GM13977 (cell line): ENCODE results near the gene ITGB6.
"Not testable (repeated sequence)": the region's sequence is repeated elsewhere in the genome, so short reads cannot be mapped to it uniquely, and the experiment has no call there.

Experiments used
- DNase-seq: peaks from one replicate; pipeline ENCODE4 v3.0.0; 2012; ENCODE audit warnings: low spot score
- CTCF ChIP-seq: IDR thresholded peaks from 2 replicates; pipeline ENCODE4 v1.5.1; 2012; ENCODE audit warnings: mild to moderate bottlenecking, control low read depth; ENCODE audit not compliant: insufficient read depth; ENCODE audit errors: extremely low read depth, missing control alignments
- in situ Hi-C: fragments of 300-500 bp; cut with MboI; formaldehyde crosslinking; loops from one replicate; pipeline ENCODE4 v1.12.0; 2022; ENCODE audit warnings: low sequenced_read_pairs, low pct_unique_long_range_greater_than_20kb, mixed read lengths, inconsistent platforms; ENCODE audit not compliant: unreplicated experiment

The ITGB6 gene

DNA sequence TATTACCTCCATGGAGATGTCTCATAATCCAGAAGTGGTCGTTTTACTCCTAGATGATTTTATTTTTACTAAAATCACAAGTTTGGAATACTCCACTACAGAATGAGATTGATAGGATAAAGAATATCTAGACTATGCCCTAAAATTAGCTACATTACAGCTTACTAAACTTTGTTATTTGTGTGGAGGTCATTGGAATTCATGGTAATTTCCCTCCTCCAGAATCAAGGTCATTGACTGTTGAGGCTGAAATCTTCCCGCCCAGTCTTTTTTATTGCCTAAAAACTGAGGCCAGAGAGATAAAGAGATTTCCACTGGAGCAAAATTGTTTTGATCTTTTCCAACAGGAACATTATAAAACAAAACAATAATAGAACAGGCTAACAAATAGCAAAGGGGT, 35.0 kb downstream of the ITGB6 start:
- no peak for DNase-seq
- TF ChIP-seq CTCF = no peak
- in situ Hi-C loops = no loop called here

DNA sequence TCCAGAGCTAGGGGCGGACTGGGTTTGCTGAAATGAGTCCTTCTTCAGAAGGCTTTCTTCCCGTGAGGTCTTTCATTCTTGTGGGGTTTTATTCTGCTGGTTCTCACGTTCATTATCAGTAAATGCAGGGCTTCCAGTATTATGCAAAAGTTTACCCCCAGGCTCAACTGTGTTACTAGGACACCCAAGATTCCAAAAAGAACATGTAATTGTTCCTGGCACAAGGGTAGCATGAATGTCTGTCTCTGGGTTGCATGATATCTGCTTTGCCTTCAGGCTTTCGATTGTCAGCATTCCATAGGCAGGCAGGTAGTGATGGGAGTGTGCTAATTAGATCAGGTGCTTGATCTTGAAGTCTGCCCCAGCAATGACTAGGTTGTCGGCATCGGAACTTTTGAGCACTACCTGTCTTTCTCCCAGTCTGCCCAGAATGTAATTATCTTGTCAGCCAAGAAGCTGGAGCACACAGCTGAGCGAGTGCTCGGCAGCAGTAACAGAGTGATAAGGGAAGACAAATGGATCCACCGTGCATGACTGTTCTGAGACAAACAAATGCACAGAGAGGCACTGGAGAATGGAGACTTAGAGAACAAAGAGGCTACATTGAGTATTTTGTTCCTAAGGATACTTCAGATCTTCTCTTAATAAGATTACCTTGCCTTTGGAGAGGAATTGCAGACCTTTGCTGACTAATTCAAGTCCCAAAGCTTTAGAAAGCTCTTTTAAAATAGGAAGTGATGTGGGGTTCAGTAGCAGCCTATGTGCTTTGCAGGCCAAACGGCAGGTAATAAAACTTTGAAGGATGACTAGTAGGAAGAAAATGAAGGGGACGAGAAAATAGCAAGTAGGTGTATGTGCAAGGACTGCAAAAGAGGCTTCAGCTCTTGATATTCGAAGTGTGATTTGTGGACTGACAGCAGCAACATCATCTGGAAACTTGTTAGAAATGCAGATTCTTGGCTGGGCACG, 41.9 kb downstream of the ITGB6 start:
- in situ Hi-C loops = no loop called here
- no peak for DNase-seq
- TF ChIP-seq CTCF = no peak

- no peak for DNase-seq
- in situ Hi-C loops = no loop called here
- TF ChIP-seq CTCF = no peak
Measured at GRCh38 chr2:160156665-160157064, 43.4 kb downstream of the ITGB6 start.

DNA sequence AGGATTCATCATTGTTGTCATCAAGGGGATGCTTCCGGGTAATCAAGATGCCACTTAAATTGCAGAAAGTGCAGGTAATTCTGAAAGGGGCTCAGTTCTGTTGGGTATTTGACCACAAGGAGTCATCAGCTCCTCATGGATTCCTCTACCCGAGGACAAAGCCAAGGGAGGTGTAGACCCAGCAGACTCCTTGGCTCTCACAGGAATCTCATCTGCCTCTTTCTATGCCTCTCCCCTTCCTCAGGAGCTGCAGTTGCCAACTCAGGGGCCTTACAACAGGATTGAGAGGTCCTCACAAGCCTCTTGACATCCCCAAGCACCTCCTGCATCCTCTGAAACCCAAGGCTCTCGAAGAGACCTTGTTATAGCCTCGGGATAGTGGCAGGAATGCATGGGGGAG, 44.0 kb downstream of the ITGB6 start:
- TF ChIP-seq CTCF = no peak
- in situ Hi-C loops = no loop called here
- no peak for DNase-seq

- DNase-seq, in situ Hi-C loops: not testable (repeated sequence)
Measured at GRCh38 chr2:160148419-160148818, 51.7 kb downstream of the ITGB6 start.

DNA sequence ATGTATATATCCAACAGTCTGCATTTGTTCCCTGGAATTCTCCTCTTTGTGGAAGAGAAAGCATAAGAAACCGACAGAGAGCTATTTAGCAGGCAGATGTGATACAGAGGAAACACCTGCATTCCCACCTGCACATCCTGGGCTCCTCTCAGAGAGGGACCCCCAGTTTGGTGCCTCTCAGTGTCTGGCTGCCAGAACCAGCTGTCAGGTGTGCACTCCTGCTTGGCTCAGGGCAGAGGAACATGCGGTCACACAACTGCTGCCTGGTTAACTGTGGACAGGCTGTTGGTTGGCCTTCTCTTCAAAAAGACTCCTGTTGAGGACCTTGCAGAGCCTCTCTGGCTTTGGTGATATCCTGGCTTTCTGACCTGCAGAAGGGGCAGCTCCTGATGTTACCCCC, 54.6 kb downstream of the ITGB6 start:
- in situ Hi-C loops = no loop called here
- DNase-seq = no peak
- no peak for TF ChIP-seq CTCF

GRCh38 chr2:160144280-160144990, 55.6 kb downstream of the ITGB6 start:
- in situ Hi-C loops = no loop called here
- DNase-seq = no peak
- no peak for TF ChIP-seq CTCF
